GM19463 (cell line): ENCODE measurements around the gene ZNF330.

ENCODE experiments used
- ATAC-seq: cut with Tn5 transposase; IDR thresholded peaks from one replicate; pipeline ENCODE4 v1.9.1; 2021; ENCODE audit warnings: mild to moderate bottlenecking, moderate library complexity; ENCODE audit not compliant: unreplicated experiment

ZNF330 gene

DNA sequence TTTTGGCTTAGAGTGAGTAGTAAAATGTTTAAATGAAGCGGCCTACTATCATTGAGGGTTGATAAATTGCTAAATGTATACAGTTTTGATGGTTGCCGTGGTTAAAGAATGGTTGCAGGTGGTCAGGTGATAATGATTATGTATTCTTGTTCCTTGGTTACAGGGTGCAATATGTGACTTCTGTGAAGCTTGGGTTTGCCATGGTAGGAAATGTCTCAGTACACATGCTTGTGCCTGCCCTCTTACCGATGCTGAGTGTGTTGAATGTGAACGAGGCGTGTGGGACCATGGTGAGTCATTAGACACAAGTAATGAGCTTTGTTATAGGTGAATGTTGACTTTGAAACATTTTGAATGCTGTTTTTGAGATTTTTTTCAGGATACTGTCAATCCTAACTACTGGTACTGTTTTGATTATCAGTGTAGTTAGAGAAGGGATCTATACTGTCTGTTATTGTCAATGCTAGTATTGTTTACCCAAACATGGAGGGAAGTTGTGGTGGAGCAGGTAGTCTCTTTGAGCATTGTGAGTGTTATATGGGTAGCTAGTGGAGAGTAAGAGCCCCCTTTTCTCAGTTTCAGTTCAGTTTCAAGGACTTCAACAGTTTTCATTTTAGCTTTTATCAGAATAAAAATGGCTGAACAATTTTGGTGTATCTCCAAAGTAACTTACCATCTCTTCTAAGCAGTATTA, 8.9 kb downstream of the ZNF330 start:
- ATAC-seq: peak; percentile 75

DNA sequence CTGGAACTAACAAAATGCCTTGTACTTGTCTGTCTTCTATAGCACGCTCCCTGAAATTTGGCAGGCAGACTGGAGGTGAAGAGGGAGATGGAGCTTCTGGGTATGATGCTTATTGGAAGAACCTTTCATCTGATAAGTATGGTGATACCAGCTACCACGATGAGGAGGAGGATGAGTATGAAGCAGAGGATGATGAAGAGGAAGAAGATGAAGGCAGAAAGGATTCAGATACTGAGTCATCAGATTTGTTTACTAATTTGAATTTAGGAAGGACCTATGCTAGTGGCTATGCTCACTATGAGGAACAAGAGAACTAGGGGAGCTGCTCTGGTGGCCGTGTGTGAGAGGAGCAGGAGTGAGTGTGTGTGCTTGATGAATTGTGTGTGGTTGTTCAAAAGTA, 13.0 kb downstream of the ZNF330 start:
- no peak for ATAC-seq

DNA sequence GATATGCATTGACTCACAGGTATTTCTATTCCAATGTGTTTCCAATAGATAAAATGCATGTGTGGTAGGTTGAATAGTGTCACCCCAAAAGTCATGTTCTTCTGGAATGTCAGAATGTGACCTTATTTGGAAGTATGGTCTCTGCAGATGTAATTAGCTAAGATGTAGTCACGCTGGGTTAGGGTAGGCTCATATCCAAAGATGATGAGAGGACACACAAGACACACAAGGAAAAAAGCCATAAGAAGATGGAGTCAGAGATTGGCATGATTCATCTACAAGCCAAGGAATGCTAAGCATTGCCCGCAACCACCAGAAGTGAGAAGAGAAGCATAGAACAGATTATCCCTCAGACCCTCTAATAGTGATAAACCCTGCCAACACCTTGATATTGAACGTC, 17.5 kb downstream of the ZNF330 start:
- ATAC-seq: no peak

DNA sequence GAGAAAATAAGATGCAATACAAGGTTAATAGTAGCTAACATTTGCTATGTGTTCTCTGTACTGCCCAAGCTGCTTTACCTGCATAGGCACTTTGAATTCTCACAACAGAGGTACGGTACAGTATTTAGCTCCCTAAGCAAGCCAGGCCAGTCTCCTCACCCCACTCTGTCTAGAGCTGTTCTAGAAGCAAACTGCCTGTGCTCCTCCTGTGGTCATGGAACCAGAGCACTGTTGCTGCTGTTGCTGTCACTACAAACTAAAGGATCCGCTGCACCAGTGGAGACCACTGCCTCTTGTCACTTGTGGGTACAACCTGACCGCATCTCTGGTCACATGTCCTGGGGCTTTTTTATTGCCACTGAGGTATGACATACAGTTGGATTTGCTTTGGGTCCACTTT, 19.6 kb downstream of the ZNF330 start:
- no peak for ATAC-seq

DNA sequence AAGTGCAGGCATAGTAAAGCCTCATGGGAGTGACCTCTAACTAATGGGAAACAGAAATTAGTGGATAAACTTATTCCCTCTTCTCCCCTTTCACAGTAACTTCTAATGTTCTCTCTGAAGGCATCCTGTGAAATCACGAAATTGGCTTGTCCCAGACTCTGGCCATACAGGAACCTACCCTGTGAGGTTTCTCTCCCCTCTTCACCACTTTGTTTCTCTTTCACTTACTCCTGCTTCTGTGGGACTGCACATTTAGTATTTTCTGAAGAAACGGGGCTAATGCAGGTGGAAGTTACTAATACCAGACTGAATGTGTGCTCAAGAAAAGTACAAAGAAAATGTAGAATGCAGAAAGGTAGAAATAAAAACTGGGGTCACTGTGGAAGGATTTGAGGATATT, 20.0 kb downstream of the ZNF330 start:
- peak; percentile 42 for ATAC-seq

DNA sequence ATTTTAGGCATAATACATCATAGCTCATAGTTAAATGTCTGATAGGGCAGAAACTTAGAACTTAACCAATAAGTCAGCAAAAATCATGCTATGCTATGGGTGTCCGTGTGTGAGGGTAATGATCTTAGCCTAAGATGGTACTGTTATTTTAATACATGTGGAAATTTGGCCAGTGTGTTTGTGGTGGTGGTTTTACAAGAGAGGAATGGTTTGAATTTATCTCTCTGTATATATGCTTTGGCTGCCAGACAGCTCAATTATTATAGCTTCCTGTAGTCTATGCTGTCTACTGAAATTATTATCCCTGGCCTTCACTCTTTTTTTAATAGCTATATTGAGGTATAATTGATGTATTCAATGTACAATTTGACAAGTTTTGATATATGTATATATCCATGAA, 21.3 kb downstream of the ZNF330 start:
- ATAC-seq: no peak

DNA sequence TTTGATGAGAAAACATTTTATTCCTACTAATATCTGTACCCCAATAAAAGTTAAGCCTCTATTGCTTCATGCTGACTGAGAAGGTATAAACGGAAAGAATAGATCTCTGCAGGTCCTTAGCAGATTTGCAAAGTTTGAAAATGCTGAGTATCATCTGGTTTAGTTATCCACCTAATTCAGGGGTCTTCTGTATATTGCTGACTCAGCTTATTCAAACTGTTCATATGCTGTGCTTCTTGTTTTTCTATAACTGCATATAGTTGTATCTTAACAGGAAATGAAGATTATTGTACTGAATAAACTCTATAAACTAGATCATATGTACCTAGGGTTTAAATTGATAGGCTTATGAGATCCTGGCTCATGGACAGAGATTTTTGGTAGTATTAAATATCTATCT, 23.7 kb downstream of the ZNF330 start:
- ATAC-seq: no peak

DNA sequence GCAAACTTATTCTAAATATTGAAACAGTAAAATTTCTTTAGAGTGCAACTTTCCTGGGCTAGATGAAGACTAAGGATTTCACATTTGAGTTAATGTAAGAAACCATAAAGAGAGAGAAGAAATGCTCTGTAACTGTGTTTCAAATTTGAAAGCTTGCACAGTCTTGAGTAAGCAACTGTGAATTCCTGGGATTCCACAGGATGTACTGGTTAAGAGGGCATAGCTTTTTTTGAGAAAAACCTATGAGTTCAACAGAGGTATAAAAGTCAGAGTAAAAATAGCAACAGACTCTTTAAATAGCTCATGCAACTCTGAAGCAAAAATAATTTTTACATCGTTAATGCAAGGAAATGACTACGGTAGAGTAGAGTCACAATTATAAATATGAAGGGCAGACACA, 25.5 kb downstream of the ZNF330 start:
- no peak for ATAC-seq

DNA sequence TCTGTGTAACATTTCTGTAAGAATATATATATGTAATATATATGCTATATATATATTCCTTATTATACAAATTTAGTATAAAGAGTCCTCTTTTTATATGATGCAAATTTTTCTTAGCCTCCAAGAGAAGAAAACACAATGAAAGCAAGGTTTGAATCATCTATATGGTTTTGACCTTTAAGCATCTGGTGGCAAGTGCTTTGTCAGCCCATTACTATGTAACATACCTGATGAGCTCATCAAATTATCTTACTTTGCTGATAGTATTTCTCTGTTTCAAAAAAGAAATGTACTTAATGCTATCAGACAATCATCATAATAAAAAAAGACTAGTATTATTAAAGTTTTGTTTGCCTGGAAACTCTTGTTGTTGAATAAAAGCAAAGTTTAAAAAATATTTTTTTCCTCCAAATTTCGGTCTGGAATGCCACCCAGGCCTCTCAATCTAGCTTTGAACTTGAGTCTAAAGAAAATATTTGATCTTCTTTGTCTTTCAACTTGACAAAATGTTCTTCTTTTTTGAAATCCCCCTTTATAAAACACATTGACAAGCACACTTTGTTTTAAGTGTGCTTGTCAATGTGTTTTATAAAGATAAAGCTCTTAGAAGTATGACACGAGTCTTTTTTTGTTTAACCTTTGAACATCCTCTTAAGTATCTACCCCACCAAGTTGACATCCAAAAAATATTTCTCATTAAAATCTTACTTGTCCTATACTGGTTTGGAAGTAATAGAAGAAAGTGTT, 26.2 kb downstream of the ZNF330 start:
- no peak for ATAC-seq

DNA sequence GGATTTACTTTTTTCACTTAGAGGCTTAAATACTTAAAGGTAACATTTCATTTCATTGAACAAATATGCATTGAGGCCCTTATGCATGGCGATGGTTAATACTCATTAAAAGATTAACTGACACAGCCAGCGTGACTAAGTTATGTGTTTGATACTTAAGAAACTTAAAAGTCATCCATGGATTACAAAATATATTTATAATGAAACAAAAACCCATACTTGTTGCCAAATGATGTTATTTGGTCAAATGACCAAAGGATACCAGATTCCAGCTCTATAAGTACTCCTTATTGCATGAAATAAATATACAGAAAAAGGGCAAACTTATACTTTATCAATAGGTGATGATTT, 26.7 kb downstream of the ZNF330 start:
- no peak for ATAC-seq

DNA sequence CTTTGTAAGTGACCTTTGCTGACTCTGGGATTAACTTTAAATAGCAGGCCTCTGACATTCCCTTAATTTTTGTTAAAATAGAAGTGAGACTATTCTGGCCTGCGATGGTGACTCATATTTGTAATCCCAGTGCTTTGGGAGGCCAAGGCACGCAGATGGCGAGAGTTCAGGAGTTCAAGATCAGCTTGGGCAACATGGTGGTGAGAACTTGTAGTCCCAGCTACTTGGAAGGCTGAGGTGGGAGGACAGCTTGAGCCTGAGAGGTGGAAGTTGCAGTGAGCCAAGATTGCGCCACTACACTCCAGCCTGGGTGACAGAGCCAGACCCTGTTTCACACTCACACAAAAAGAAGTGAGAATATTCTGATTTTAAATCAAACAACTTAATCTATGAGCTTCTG, 27.3 kb downstream of the ZNF330 start:
- ATAC-seq: no peak

DNA sequence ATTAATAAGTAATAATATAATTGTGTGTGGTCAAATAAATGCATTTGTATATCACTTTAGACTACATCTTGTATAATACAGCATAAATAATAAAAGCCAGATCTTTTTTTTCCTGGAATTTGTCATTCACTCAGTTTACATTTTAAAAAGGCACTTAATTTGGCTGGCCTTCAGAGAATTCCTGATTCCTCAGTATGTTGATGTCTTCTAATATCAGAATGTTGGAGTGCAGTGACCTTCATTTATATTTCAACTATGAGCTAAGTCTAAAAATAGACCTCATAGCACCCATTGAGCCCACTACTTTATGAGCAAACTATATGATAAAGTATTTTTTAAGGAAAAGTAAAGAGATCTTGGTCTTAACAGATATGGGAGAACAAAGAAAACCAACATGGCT, 27.8 kb downstream of the ZNF330 start:
- no peak for ATAC-seq

DNA sequence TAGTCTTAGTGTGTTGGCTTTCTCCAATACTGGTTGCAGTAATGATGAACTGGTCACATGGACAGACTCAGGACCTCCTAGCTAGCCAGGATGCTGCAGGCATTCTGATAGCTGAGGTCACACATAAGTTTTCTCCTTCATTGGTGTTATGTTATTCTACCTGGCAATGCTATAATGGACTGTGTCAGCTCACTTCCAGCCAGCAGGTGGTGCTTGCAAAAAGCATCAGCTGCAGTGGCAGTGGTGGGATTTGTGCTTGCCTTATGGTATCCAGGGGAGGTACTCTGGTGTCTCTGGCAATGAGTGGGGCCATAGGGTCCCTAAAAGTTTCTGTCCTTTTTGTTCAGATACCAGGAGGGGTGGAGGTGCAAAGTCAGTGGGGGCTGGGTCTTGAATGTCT, 33.6 kb downstream of the ZNF330 start:
- no peak for ATAC-seq

DNA sequence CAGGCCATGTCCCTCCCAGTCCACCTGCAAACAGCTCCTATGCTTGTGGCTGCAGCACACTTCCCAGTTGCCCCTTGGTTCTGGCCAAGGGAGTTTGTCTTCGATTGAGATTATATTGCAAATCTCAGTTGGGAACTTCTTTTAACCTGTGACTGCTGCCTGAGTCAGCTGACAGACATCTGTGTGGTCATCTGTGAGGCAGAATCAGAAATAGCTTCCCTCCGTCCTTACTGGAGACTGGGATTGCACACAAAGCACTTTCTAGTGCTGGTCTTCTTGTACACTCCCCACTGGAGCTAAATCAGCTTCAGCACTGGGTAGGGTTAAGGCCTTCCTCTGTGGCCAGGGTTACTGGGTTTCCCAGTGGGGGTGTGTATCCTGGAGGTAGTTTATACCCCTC, 34.3 kb downstream of the ZNF330 start:
- ATAC-seq: no peak

DNA sequence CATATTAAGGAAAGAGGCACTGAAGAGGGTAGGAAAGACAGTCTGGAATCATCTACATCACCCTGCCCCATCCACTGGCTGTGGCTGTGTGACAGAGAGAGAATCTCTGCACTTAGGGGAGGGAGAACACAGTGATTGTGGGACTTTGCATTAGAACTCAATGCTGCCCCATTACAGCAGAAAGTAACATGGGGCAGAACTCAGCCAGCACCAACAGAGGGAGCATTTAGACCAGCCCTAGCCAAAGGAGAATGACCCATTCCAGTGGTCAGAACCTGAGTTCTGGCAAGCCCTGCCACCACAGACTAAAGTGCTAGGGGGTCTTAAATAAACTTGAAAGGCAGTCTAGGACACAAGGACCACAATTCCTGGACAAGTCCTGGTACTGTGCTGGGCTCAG, 37.9 kb downstream of the ZNF330 start:
- no peak for ATAC-seq

DNA sequence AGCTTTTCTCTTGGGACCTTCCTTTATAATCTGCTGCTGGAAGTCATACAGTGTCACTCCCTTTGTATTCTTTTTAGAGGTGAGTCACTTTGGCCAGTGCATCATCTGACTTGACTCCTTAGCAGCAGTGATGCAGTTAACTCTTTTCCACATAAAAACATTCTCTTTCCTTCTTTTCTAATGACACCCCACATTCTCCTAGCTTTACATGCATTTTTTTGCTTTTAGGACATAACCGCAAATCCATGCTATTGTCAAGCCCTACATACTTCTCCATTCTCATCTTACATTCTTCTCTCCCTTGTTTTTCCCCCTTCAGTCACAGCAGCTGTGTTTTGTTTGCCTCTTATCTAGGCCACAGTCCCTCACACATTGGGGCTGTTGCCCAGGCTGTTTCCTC, 55.1 kb downstream of the ZNF330 start:
- no peak for ATAC-seq

DNA sequence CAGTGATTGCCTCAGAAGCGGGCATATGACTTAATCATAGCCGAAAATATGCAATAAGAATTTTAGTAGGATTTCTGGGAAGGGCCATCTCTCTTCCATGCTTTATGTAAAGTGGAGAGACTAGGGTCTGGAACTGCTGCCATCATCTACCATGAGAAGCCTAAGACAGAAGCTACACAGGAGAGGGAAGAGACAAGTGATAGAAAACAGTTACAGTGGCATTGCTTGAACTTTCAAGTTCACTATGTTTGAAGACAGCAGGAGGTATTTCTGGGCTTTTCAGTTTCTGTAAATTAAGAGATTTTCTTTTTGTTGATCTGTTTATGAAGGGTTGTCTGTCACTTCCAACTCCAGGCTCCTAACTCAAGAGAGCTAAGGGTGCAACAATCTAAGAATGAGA, 62.5 kb downstream of the ZNF330 start:
- no peak for ATAC-seq

DNA sequence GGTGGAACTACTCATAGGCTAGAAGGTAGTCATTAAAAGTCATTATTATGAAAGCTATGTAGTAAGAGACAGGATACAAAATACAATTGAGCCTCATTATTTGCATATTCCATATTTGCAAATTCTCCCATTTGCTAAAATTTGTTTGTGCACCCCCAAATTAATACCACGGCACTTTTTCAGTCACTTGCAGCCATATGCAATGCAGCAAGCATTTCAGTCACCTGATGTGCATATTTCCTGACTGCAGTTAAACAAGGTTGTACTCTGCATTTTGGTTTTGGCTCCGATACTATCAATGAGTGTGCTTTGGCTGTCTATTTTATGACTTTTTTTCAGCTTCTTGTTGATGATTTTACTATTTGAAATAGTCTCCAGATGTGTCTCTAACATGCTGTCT, 62.9 kb downstream of the ZNF330 start:
- ATAC-seq: no peak
